Nephron (organoid): ENCODE measurements around the gene NPR2.

ENCODE experiments used
- H3K27ac Mint-ChIP-seq, 3 experiments: 2 replicates each; pipeline ENCODE4 v1.8.0; 2020; ENCODE audit warnings: mixed read lengths in 3 of 3, mild to moderate bottlenecking in 2 of 3, moderate library complexity in 1 of 3
- H3K27me3 Mint-ChIP-seq: 2 replicates; pipeline ENCODE4 v1.8.0; 2021; ENCODE audit warnings: low read depth, mild to moderate bottlenecking, moderate library complexity, mixed read lengths
- H3K36me3 Mint-ChIP-seq: 2 replicates; pipeline ENCODE4 v1.8.0; 2020; ENCODE audit warnings: low read depth, mixed read lengths
- H3K4me1 Mint-ChIP-seq: 2 replicates; pipeline ENCODE4 v1.8.0; 2020; ENCODE audit warnings: mixed read lengths
- H3K4me3 Mint-ChIP-seq, 3 experiments: 2 replicates each; pipeline ENCODE4 v1.8.0; 2020; ENCODE audit warnings: mild to moderate bottlenecking in 3 of 3, mixed read lengths in 3 of 3, moderate library complexity in 2 of 3
- H3K9me3 Mint-ChIP-seq: 2 replicates; pipeline ENCODE4 v1.8.0; 2020; ENCODE audit warnings: mixed read lengths
- TF ChIP-seq, protein P1 (sequence below), 3 experiments: fragments of 200-600 bp; sonication (generic); IDR thresholded peaks; one replicate each; pipeline ENCODE4 v1.5.0; 2021; ENCODE audit warnings: antibody characterized with exemption in 3 of 3; ENCODE audit not compliant: unreplicated experiment in 3 of 3

Gene NPR2

DNA sequence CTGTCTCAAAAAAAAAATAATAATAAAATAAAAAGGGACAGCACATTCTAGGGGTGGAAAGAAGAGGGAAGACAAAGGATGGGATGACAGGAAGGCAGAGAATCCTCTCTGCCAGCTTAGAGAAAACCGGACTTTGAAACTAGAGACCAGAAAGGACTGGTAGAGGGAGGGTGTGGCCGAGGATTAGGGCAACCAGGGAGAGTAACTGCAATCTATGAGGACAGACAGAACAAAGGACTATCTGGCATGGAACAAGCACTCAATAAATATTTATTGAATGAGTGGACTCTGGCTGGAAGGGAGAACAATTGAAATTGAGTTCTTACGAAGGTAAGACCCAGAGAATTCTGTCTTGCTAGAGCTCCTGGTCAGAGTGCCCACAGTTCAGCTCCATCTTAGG is 44.8 kb upstream of the NPR2 start:
- peak overlapping the region; percentile 61 to 74 (median 70) for H3K27ac Mint-ChIP-seq
- peak overlapping the region; percentile 93 to 96 (median 94) for H3K4me3 Mint-ChIP-seq
- TF ChIP-seq, protein P1, sequence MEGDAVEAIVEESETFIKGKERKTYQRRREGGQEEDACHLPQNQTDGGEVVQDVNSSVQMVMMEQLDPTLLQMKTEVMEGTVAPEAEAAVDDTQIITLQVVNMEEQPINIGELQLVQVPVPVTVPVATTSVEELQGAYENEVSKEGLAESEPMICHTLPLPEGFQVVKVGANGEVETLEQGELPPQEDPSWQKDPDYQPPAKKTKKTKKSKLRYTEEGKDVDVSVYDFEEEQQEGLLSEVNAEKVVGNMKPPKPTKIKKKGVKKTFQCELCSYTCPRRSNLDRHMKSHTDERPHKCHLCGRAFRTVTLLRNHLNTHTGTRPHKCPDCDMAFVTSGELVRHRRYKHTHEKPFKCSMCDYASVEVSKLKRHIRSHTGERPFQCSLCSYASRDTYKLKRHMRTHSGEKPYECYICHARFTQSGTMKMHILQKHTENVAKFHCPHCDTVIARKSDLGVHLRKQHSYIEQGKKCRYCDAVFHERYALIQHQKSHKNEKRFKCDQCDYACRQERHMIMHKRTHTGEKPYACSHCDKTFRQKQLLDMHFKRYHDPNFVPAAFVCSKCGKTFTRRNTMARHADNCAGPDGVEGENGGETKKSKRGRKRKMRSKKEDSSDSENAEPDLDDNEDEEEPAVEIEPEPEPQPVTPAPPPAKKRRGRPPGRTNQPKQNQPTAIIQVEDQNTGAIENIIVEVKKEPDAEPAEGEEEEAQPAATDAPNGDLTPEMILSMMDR (IDR thresholded peaks at IDR 0.05; ENCODE audit: unreplicated experiment in 3 of 3): no peak
- H3K36me3 Mint-ChIP-seq: peaks cover 44% of the 10 kb centered on the region
- peaks cover 40% of the 10 kb centered on the region for H3K4me1 Mint-ChIP-seq
- no peaks in the 10 kb centered on the region for H3K27me3 Mint-ChIP-seq
- no peaks in the 10 kb centered on the region for H3K9me3 Mint-ChIP-seq

DNA sequence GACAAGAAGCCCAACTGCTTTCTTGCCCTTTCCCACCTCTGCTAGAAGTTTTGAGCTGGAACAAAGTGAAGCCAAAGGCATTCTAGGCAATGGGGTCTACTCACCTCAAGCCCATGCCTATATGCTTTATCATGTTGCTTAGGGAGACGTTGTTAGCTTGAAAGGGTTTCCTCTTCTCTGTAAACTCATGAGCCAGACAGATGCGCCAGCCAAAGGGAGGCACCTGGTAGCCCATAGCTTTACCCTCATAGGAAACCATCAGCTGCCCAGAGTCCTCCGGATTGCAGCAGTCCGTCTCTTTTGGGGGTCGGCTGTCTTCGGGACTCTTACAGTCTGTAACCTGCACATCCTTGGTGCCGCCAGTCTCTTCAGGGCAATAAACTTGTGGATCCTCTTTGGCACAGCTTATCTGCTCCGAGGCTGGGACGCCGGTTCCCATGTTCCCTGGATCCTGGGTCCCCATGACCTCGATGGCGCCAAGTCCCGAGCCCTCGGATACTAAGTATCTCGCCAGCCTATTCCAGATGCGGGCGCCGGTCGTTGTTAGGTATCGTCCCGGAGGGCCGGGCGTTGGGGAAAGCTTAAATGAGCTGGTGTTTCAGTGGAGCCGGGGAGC is 43.0 kb upstream of the NPR2 start:
- Mint-ChIP-seq H3K36me3 (peaks cover 44% of the 10 kb centered on the region), H3K27ac (peak overlapping the region; percentile 64 to 85 (median 74)), H3K4me1 (peaks cover 38% of the 10 kb centered on the region), H3K9me3 (no peaks in the 10 kb centered on the region), H3K27me3 (no peaks in the 10 kb centered on the region), H3K4me3 (peak overlapping the region; percentile 93 to 96 (median 94))
- TF ChIP-seq, protein P1 (IDR thresholded peaks at IDR 0.05; ENCODE audit: unreplicated experiment in 3 of 3): no peak

DNA sequence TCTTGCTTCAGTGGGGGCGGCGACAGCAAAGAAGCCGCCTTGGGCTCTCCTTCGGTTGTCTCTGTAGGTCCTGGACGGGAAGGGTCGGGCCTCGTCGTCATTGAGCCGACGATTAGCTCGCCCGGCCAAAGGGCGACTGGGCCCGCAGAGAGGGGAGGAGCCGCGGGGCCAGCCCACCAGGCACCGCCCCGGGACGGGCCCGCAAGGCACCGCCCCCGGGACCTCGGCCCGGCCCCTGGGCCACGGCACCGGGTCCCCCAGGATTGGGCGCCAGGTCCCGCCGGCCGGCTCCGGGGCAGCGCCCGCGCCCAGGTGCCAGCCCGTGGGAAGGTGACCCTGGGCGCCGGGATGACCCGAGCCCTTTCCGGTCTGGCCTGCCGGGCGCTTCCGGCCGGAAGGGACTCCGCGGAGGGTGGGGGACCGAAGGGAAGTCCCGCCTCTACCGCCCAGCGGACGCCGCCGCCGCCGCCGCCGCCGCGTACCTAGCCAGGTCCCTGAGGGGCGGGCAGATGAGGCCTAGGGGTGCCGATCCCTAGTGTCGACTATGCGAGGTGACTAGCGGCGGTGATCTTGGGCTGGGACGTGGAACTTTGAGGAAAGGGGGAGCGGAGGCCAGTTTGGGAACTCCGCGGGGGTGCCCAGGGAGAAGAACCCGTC is 42.4 kb upstream of the NPR2 start, which contains the start of the genes GBA2 and RGP1:
GBA2 (minus strand) TSS at position 371 of the 657 bp plus-strand sequence. CDS start 524 bp downstream, outside the sequence.
RGP1 (plus strand) TSS at position 430 of the 657 bp plus-strand sequence. CDS start 469 bp downstream, outside the sequence.
- H3K4me1 Mint-ChIP-seq: peaks cover 35% of the 10 kb centered on the region
- H3K27me3 Mint-ChIP-seq: no peaks in the 10 kb centered on the region
- TF ChIP-seq, protein P1 (IDR thresholded peaks at IDR 0.05; ENCODE audit: unreplicated experiment in 3 of 3): no peak
- peak within 1 kb of the TSS; percentile 86 to 96 (median 95) for H3K27ac Mint-ChIP-seq
- no peaks in the 10 kb centered on the region for H3K9me3 Mint-ChIP-seq
- peaks cover 47% of the 10 kb centered on the region for H3K36me3 Mint-ChIP-seq
- peak within 1 kb of the TSS; percentile 94 to 97 (median 97) for H3K4me3 Mint-ChIP-seq

DNA sequence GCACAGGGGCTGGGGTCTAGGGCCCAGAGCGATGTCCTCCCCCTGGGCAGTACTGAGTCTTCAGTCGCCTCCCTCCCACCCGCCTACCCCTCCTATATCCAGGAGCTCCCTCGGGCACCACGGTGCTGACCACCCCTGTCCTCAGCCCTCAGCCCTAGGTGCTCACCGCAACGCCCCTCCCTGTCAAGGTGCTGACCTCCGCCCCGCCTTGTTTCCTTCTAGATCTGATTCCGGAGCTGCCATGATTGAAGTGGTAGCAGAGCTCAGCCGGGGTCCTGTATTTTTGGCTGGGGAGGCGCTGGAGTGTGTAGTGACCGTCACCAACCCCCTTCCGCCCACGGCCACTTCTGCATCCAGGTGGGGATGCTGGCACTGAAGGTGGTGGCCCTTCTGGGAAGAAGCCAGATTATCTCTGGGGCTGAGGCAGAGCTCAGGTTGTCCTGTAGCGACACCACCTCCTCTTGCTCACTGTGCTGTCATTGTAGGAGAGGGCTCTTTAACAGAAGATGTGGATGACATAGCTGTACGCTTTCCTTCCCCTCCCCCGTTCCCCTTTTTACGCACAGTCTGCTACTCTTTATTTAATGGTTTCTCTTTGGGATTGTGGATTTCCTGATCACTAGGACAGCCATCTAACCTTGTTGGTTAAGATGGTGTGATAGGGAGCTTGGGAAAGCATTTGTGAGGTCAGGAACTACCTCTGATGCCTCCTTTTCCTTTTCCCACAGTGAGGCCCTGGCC is 41.7 kb upstream of the NPR2 start:
- H3K4me1 Mint-ChIP-seq: peaks cover 35% of the 10 kb centered on the region
- peak overlapping the region; percentile 94 to 97 (median 97) for H3K4me3 Mint-ChIP-seq
- TF ChIP-seq, protein P1 (IDR thresholded peaks at IDR 0.05; ENCODE audit: unreplicated experiment in 3 of 3): no peak
- peak overlapping the region; percentile 86 to 96 (median 95) for H3K27ac Mint-ChIP-seq
- H3K27me3 Mint-ChIP-seq: no peaks in the 10 kb centered on the region
- H3K9me3 Mint-ChIP-seq: no peaks in the 10 kb centered on the region
- H3K36me3 Mint-ChIP-seq: peaks cover 45% of the 10 kb centered on the region

DNA sequence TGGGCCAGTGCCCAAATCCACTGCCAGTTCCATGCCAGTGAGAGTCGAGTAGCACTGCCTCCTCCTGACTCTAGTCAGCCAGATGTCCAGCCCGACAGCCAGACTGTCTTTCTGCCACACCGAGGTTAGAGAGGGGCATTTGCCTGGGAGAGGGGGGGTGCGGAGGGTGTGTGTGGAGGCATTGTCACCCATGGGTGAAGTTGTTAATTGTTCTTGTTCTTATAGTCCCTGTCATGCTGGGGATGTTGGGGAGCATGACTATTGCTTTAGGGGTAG is 41.2 kb upstream of the NPR2 start:
- Mint-ChIP-seq H3K4me3 (peak overlapping the region; percentile 94 to 97 (median 97)), H3K9me3 (no peaks in the 10 kb centered on the region), H3K27me3 (no peaks in the 10 kb centered on the region), H3K4me1 (peaks cover 35% of the 10 kb centered on the region), H3K36me3 (peaks cover 44% of the 10 kb centered on the region), H3K27ac (peak overlapping the region; percentile 86 to 96 (median 95))
- TF ChIP-seq, protein P1 (IDR thresholded peaks at IDR 0.05; ENCODE audit: unreplicated experiment in 3 of 3): no peak
